Thyroid gland (tissue), 4 donors: Measurements from ENCODE around the gene CTRL.

Experiments
- POLR2A ChIP-seq, 2 donors: fragments of 450-650 bp; IDR thresholded peaks; one replicate each; pipeline ENCODE4 v1.6.1; 2017; ENCODE audit warnings: antibody characterized with exemption in 2 of 2, mild to moderate bottlenecking in 2 of 2, moderate library complexity in 1 of 2
- TF ChIP-seq, protein P1 (sequence below), 6 experiments: fragments of 200-600 bp in 3 of 6; fragments of 450-650 bp in 3 of 6; sonication (generic) in 3 of 6; IDR thresholded peaks; one replicate each; pipeline ENCODE4 v1.5.1; 2016 to 2019; ENCODE audit warnings: antibody characterized with exemption in 6 of 6, mild to moderate bottlenecking in 2 of 6, inconsistent platforms in 1 of 6, moderate library complexity in 1 of 6

GRCh38 chr16:67941469-67942199 is 10.0 kb upstream of the CTRL start:
- TF ChIP-seq, protein P1, sequence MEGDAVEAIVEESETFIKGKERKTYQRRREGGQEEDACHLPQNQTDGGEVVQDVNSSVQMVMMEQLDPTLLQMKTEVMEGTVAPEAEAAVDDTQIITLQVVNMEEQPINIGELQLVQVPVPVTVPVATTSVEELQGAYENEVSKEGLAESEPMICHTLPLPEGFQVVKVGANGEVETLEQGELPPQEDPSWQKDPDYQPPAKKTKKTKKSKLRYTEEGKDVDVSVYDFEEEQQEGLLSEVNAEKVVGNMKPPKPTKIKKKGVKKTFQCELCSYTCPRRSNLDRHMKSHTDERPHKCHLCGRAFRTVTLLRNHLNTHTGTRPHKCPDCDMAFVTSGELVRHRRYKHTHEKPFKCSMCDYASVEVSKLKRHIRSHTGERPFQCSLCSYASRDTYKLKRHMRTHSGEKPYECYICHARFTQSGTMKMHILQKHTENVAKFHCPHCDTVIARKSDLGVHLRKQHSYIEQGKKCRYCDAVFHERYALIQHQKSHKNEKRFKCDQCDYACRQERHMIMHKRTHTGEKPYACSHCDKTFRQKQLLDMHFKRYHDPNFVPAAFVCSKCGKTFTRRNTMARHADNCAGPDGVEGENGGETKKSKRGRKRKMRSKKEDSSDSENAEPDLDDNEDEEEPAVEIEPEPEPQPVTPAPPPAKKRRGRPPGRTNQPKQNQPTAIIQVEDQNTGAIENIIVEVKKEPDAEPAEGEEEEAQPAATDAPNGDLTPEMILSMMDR (IDR thresholded peaks at IDR 0.05), result no peak
- TF ChIP-seq POLR2A (IDR thresholded peaks at IDR 0.05), result no peak
